GM13976 (cell line): ENCODE results near the gene SH3BGR.

Source experiments
- DNase-seq: peaks from one replicate; pipeline ENCODE4 v3.0.0; 2012; ENCODE audit warnings: low spot score
- CTCF ChIP-seq: IDR thresholded peaks from 2 replicates; pipeline ENCODE4 v1.5.1; 2012; ENCODE audit warnings: borderline replicate concordance, mild to moderate bottlenecking; ENCODE audit not compliant: insufficient read depth; ENCODE audit errors: extremely low read depth, missing control alignments, control extremely low read depth
- in situ Hi-C: fragments of 300-500 bp; cut with MboI; formaldehyde crosslinking; loops from one replicate; pipeline ENCODE4 v1.12.0; 2022; ENCODE audit warnings: low sequenced_read_pairs, mixed read lengths, inconsistent platforms; ENCODE audit not compliant: unreplicated experiment

SH3BGR gene

GRCh38 chr21:39474611-39475010 lies 22.8 kb downstream of the SH3BGR start:
- in situ Hi-C loops: no loop called here
- no peak for TF ChIP-seq CTCF
- DNase-seq: no peak

GRCh38 chr21:39479164-39479813 lies 27.5 kb downstream of the SH3BGR start:
- no peak for TF ChIP-seq CTCF
- no peak for DNase-seq
- in situ Hi-C loops: no loop called here

- TF ChIP-seq CTCF: no peak
- in situ Hi-C loops: no loop called here
- no peak for DNase-seq
Observed at GRCh38 chr21:39479814-39480182, 28.0 kb downstream of the SH3BGR start.

GRCh38 chr21:39480271-39480670 lies 28.5 kb downstream of the SH3BGR start:
- in situ Hi-C loops: no loop called here
- no peak for TF ChIP-seq CTCF
- no peak for DNase-seq

- in situ Hi-C loops: no loop called here
- TF ChIP-seq CTCF: no peak
- DNase-seq: no peak
Observed at GRCh38 chr21:39481886-39482285, 30.1 kb downstream of the SH3BGR start.

- DNase-seq: no peak
- TF ChIP-seq CTCF: no peak
- in situ Hi-C loops: no loop called here
Observed at GRCh38 chr21:39483917-39484316, 32.1 kb downstream of the SH3BGR start.

- no peak for TF ChIP-seq CTCF
Observed at GRCh38 chr21:39484711-39485276, 33.0 kb downstream of the SH3BGR start.

More at GRCh38 chr21:39484711-39485276, 33.0 kb downstream of the SH3BGR start:
- DNase-seq: no peak
- in situ Hi-C loops: no loop called here
